ENCODE data around the gene RTN4R.

Gene RTN4R

DNA sequence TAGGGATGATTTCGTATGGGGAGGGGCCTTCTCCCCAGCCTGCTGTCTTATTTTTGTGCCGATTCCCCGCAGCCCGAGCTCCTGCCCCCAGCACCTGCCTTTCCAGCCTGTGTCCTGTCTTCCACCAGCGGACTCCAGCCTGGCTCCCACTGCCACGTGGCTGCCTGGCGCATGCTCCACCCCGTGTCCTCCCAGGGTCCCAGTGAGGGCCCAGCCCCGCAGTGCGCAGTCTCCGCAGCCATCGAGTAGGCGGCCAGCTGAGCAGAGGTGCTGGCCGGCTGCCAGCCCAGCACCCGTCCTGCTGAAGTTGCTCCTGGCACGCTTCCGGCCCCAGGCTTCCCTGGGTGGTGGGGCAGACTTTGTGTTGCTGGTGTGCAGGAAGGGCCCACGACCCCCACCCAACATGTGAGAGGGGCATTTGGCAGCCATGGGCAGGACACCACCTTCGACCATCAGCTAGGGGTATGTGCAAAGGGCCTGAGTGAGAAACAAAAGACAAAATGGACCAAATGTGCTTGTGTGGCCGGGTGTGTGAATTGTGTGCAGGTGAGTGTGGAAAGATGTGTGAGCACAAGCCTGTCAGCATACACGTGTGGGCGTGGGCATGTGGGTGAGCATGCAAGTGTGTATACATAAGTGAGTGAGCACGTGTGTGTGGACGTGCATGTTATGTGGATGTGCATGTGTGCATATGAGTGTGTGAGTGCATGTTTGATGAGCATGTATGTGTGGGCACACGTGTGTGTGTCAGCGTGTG lies 55.9 kb downstream of the RTN4R start:
- DNase-seq: no peak

DNA sequence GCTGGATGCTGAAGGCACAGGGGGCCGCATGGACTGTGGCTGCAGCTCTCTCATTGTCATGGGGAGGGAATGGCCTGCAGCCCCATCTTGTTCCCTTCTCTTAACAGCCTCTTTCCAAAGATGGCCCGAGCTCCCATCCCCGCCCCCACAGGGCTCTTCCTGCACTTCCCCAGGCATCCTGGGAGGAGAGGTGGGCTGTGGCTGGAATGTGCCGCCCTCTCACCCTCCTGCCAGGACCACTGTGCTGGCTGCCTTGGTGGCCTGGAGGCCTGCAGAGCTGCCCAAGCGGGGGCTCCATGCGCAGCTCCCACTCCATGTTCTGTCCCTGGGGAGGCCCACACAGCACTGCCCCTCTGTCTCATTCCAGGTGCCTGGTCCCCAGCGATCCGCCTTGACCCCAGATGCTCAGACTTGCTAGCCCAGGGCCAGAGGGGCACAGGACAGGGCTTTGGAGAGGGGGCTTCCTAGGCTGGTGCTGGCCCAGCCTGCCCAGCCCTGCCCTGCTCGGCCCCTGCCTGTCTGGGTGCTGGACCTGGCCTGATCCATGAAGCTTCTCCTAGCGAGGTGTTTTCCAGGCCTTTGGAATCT lies 56.6 kb downstream of the RTN4R start:
- no peak for DNase-seq

DNA sequence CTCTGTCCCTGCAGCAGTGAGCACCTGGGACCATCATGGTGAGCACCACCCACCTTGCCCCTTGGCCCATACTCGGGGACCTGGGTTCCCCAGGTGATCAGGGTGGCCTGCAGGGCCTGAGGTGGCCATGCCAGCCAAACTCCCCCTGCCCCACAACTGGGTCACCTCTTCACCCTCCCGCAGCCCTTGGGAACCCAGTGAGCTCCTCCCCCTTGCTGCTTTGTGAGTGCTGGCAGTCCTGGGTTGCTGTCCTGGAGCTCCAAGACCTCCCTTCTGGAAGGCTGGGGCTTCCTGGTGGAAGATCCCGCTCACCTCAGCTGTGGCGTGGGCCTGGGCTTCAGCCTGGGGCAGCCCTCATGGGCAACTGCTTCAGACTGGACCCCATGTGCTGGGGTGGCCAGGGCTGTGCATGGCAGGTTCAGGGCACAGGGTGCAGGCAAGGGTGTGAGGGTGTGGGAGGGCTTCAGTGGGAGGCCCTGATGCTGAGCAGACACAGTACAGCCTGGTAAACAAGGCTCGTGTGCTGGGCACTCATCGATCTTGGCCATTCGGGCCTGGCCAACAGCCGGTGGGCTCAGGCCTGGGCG lies 57.6 kb downstream of the RTN4R start:
- no peak for DNase-seq

DNA sequence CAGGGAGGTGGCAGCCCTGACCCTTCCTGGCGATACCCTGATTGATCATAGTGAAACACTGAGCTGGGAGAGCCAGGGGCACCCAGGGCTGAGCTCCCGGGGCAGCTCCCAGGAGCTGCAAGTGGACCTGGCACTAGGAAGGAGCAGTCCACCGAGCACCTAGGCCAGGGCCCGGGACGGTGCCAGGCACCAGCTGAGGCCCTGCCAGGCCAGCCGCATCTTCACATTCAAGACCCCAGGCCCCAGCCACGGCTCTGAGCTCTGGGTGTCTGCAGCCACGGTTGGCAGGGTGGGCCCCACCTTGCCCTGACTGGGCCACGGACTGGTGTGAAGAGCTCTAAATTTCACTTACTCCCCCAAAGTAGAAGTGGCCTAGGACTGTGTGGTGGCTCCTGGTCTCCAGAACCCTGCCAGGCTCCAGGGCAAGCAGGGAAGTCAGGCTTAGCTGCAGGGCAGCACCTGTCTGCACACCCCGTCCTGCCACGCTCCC lies 58.3 kb downstream of the RTN4R start:
- DNase-seq: no peak

DNA sequence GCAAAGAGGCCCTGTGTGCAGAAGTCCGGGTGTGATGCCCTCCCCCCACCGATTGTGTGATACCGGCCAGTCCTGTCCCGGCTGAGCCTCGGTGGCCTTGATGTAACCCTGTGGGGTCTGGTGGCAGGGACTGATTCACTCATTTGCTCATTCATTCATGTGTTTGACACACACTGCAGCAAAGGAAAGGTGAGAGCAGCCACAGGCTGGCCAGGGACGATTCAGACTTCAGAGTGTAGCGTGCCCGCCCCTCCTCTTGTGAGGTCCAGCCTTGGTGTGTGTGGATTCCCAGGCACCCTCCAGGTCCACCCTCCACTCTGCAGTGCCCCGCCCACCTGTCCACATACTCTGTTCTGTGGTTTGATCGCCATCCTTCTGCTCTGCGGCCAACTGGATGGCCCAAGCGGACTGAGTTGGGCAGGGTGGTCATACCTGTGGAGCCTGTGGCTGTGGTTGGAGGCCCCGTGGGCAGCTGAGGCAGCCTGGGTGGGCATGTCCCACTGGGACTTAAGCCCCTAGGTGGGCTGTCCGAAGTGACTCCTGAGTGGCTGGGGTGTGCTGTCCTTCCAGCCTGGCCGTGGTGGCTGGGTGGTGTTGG lies 59.3 kb downstream of the RTN4R start:
- DNase-seq: no peak

DNA sequence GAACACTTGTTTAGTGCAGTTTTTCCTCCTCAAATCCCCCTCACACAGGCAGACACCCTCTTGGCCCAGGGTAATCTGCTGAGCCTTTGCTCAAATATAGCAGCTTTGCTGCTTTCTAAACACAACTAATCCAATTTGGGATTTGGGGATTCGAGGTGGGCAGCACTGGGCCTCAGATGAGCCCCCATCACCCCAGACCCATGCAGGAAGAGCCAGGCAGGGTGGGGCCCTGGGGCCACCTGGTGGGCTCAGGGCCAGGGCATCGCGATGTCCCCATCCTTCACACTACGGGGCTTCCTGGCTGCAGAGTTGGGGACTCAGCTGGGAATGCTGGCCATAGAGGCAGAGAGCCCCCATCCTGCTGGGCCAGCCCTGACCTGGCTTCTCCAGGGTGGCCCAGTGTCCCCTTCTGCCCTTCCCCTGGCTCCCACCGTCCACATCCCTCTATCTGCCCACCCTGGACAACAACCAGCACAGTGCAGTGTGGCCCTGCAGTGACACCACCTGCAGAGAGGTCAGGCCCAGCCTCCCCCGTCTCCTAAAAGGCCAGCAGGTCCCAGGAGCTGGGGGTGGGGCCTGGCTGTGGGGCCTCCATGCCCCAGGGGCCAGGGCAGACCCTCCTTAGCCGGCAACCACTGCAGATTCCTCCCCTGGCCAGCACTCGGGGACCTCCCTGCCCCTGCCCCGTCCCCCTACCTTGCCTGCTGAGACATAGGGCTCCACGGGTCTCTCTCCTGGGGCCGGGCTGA lies 60.7 kb downstream of the RTN4R start:
- no peak for DNase-seq

DNA sequence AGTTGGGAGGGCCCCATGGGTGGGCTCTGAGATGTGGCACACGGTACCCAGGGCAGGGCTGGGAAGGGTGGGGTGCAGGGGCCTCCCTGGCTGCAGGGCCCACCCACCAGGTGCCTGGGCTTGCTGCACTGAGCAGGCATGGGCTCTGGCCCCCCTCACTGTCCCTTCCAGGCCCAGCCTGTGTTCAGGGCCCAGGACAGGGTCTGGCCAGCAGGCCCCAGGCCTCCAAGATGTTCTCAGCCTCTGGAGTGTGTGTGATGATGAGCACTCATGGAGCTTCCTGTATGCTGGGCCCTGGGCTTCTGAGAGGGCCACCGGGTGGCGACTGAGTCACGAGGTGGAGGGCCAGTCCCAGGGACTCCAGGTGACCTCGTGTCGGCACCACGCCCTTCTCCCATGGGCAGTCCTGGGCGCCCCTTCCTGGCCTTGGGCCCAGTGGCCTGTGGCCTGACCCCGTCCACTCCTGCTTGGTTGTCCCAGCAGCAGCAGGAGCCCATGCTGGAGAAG lies 61.4 kb downstream of the RTN4R start:
- no peak for DNase-seq

DNA sequence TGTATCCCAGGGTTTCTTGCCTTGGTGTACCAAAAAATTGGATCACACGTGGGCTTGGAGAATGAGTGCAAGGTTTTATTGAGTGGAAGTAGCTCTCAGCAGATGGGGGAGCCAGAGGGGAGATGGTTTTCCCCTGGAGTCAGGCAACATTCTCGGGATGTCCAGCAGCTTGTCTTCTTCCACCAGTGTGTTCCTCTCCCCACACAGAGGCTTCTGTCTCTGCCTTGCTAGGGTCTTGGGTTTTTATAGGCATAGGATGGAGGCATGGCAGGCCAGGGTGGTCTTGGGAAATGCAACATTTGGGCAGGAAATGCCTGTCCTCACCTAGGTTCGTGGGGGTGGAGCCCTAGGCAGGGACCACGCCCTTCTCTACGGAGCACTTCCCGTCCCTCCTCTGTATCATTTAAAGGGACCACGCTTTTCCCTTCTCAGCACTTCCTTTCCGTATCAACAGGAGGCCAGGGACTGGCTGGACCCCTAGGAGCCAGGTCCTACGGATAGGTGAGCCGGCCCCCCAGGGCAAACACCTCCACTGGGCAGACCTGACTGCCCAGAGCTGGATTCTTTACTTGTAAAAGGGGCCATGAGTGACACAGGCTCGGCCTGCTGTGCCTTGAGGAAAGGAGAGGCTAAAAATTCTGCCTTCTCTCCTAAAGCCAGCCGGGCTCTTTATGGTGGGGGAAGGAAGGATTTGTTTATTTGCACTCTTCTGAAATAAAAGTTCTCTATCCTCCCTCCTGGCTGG lies 62.0 kb downstream of the RTN4R start:
- no peak for DNase-seq

DNA sequence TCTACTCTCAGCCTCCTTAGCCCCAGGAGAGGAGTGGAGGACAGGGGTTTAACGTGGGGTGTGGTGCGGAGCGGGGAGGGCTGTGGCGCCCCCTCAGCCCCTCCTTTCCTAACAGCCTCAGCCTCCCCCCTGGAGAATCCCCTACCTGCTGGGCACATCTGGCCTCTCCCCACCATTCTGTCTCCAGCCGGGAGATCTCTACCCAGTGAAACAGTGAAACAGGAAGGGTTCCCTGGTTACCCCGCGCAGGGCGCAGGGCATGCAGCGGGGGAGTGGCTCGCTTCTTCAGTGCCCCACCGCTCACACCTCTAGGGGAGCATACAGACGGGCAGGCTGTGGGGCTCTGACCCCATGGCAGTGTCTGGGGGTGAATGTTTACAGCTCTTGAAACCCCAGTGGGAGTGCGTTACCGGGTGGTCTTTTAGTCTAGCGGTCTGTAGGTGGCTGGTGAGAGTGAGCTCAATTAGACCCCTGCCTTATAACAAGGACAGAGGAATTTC lies 62.6 kb downstream of the RTN4R start:
- no peak for DNase-seq

DNA sequence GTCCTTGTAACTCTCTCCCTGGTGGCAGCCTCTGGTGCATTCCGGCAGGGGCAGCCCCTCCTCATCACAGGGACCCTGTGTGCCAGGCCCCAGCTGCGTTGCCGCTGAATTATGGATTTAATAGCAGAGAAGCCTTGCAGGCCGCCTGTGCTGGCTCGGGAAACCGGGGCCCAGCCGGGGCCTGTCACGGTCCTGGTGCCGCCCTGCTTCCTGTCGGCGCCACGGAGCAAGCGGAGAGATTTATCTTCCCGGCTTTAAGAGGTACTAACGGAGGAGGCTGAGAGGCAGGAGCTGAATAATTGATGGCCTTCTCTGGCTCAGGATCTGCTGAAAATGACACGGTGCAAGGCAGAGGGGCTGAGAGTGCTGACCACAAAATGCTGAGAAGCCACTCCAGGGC lies 63.3 kb downstream of the RTN4R start:
- DNase-seq: peak; percentile 44

DNA sequence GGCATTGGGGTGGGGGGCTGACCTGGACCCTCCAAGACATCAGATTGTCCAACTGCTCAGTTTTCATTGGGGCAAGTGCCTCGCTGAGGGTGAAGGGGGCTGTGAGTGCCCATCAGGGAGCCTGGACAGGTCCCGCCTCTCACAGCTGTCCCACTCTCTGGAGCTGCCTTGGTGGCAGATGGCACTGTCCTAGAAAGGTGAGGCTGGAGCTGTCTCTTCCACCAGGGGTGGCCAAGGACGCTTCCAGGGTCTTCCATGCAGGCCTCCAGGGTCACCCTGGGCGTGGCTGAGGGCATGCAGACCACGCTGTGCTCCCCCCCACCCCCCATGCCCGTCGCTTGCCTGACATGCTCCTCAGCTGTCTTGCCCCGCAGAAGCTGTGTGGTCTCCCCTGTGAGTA lies 63.8 kb downstream of the RTN4R start:
- DNase-seq: no peak

DNA sequence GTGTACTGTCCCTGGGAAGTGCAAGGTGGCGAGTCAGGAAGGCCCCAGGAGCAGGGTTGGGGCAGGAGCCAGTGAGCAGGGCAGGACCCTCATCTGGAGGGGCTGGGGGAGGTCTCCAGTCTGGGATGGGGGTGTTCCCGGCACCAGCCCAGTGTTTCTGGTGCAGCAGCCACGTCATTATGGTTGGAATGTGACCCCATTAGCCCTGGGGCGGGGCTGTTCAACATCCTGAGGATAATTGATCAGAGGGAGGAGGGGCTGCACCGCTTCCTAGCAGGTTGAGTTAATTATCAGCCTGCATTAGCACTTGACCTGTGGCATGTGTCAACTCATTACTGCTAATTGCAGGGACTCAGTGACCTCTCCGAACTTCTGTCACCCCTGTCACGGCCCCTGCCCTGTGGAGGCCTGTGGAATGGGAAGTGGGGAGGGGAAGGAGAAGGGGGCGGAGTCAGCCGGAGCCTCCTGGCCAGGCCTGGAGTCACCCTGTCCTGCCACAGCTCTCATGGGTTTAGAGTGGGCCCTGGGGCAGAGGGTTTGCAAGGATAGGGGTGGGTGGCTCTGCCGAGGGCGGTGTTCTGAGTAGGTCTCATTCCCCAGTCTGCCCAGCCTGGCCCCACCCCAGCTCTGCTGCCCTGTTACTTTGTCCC lies 64.4 kb downstream of the RTN4R start:
- no peak for DNase-seq

DNA sequence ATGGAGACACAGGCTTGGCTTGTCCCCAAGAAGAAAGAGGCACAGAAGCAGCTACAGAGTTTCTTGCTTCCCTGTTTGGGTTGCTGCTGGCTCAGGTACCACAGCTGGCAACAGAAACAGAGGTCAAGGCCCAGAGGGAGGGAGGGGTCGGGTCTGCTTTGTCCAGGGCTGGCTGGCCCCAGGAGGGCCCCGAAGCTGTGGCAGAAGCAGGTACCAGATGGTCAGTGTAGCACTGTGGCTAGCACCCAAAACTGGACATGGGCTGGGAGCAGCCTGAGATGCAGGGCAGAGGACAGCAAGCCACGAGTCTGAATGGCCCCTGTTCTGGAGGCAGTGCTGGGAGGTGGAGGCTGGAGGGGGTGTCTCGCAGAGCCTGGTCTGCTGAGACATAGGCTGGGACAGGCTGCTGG lies 65.0 kb downstream of the RTN4R start:
- DNase-seq: no peak

DNA sequence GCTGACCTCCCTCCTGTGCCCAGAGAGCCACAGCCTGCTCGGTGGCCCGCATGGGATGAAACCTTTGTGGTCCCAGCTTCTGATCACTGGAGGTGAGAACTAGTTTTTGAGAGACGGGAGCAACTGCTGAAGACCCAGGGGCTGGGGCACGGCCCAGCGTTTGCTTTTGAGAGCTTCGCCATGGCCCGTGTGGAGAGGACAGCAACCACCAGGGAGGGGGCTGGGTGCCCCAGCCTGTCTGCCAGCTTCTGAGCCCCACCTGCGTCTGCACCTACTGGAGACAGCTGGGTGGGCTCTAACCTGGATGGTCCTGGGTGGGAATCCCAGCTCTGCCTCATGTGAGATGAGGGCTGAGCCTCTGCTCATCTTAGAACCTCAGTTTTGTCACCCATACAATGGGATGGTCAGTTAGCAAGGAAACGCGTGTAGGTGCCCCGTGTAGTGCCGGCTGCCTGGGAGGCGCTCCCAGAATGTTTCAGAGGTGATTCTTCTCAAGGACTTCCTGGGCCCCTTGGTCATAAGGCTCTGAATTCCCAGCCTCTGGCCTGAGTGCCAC lies 66.2 kb downstream of the RTN4R start:
- DNase-seq: no peak

DNA sequence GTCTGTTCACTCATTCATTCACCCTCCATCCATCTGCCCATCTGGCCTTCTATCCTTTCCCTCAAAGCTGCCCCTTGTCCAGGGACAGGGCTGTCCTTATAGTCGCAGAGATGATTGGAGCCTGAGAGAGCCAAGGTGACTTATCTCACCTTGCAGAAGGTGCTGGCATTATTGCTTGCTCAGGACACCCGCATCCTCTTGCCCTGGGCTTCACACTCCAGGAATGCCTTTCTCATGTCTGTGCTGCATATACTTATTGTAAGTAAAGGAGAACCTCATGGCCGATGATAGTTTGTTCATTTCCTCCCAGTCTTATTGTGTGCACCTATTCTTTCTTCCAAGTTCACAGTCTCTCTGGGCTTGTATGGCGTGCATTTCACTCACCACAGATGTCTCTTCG lies 68.2 kb downstream of the RTN4R start:
- DNase-seq: no peak

DNA sequence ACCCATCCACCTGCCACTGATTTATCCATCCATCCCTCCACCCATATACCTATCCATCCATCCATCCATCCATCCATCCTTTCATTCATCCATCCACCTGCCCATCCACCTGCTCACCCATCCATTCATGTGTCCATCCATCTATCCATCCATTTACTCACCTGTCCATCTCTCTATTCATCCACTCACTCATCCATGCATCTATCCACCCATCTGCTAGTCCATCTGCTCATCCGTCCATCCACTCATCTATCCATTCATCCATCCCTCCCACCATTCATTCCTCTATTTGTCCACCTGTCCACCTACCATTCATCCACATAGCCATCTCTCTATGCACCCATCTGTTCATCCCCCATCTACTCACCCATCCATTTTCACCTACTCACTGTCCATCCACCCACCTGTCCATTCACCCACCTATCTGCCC lies 68.7 kb downstream of the RTN4R start:
- DNase-seq: no peak

DNA sequence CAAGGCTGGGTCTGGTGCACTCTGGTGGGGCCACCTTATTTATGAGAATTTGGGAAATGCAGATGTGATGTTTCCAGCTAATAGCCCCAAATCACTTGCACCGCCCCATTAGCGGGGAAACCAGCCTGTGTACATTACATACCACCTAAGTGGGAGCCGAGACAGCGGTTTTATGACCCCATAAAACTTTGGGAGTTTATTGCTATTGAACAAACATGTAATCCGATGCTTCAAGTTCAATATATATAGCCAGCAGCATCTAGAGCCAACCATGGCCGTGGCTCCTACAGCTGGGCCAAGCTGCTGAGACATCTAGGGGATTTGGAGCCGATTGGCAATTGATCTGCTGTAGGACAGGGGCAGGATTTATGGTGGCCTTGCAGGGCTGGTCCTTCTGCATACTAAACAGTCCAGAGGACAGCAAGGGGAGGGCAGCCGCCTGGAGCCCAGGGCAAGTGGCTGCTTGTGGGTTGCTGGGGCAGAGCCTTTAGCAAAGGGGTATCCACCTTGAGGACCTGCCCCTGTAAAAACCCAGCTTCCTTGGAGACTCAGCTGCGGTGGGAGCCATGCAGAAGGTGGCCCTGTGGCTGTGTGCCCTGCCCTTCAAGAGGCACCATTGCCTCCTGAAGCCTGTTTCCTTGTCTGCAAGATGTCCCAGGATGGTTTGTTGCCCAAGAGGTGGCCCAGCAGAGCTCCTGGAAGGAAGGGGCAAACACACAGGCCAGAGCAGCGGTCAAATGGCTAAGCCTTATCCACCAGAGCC lies 69.4 kb downstream of the RTN4R start:
- DNase-seq: no peak

DNA sequence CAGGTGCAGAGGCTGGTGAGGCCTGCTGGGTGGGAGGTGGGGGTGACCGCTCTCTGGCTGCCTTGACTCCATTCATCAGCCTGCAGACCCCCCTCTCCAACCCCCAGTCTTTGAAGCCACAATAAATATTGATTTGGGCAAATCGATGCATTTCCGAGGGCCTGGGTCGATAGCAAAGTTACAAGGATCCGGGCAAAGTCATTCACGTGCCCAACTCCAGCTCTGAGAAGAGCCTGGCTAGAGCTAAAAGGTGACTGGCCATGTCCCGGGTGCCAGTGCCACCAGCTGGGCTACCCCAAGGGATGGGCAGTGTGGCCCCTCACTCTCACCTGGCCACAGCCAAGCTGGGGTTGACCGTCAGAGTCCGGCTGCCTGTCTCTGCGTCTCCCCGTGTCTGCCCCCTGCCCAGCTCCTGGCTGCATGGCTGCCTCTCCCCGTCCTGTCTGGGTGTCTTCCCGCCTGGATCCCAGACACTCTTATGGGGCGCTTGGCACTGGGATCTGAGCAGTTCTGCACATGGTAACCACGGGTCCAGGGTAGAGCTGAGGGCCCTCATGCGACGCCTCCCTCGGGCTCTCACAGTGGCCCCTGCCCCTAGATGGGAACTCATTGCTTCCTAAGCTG lies 70.6 kb downstream of the RTN4R start:
- no peak for DNase-seq

DNA sequence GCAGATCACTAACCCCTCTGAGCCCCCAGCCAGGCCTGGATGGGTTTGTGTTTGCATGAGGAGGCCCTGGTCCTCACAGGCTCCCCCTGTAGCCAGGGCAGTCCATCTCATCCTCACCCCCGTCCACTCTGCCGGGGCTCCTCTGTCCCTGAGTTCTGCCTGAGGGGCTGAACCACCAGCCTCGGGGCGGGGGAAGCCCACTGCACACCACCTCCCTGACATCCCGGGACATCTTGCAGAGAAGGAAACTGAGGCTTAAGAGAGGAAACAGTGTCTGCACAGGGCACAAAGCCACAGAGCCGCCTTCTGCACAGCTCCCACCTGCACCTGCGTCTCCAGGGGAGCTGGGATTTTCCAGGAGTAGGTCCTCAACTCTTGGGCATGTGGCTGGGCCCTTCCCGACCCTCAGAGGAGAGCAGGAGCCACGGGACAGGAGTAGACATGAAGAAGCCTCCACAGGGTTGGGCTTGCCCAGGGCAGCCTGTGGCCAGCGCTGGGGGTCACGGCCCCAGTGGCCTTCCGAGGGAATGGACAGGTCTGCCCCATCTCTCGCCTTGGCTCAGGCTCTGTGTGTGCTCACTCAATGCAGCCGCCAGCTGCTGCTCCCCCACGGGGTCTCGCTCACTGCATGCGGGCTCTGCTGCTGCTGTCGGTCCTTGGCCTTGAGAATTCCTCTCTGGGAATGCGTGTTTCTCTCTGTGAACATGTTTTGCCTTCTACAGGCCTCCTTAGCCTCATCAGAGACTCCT lies 71.8 kb downstream of the RTN4R start:
- no peak for DNase-seq

Data from NCI-H2227 treated with DMSO at 0.1 percent for 48 hours (cell line).